GM12878 (cell line): ENCODE data around the gene ZNFX1. TPM values are rescaled to one million over a fixed set of nuclear protein-coding genes. Genes with fewer than 3 reads are reported as not detected.

Experiments
- CREM ChIP-seq: IDR thresholded peaks from 2 replicates; pipeline ENCODE4 v1.6.1; 2014; ENCODE audit warnings: antibody characterized with exemption, low read depth
- ETV6 ChIP-seq, 2 experiments: fragments of 450-650 bp in 1 of 2; IDR thresholded peaks in 1 of 2; conservative IDR thresholded peaks in 1 of 2; 2 replicates each; pipeline ENCODE4 v1.6.1; 2014; ENCODE audit warnings: antibody characterized with exemption in 1 of 2, borderline replicate concordance in 1 of 2, low read depth in 1 of 2, mild to moderate bottlenecking in 1 of 2, moderate library complexity in 1 of 2
- EZH2 ChIP-seq: IDR thresholded peaks from 2 replicates; pipeline ENCODE4 v1.6.1; 2012; ENCODE audit warnings: low read depth, mild to moderate bottlenecking, control low read depth, inconsistent platforms, low read length, borderline replicate concordance; ENCODE audit not compliant: control insufficient read depth
- IRF5 ChIP-seq: fragments of 450-650 bp; IDR thresholded peaks from 2 replicates; pipeline ENCODE4 v1.6.1; 2017; ENCODE audit warnings: borderline replicate concordance
- MYB ChIP-seq: fragments of 150-350 bp; IDR thresholded peaks from 2 replicates; pipeline ENCODE4 v1.6.1; 2014; ENCODE audit warnings: mild to moderate bottlenecking, low read depth, low read length, borderline replicate concordance
- NBN ChIP-seq: fragments of 450-650 bp; IDR thresholded peaks from 2 replicates; pipeline ENCODE4 v1.6.1; 2016
- NFXL1 ChIP-seq: fragments of 450-650 bp; IDR thresholded peaks from 2 replicates; pipeline ENCODE4 v1.6.1; 2017; ENCODE audit warnings: antibody characterized with exemption, mild to moderate bottlenecking, borderline replicate concordance
- PAX8 ChIP-seq: fragments of 450-650 bp; IDR thresholded peaks from 2 replicates; pipeline ENCODE4 v1.6.1; 2017; ENCODE audit warnings: mild to moderate bottlenecking, moderate library complexity
- POLR2AphosphoS2 ChIP-seq: IDR thresholded peaks from 2 replicates; pipeline ENCODE4 v1.6.1; 2011; ENCODE audit warnings: low read depth, mild to moderate bottlenecking, low read length, improper control_type of control experiment, moderate library complexity
- POLR2AphosphoS5 ChIP-seq: IDR thresholded peaks from 2 replicates; pipeline ENCODE4 v1.6.1; 2011; ENCODE audit warnings: mild to moderate bottlenecking, low read length, inconsistent platforms
- POU2F2 ChIP-seq: IDR thresholded peaks from 3 replicates; pipeline ENCODE4 v1.6.1; 2011; ENCODE audit warnings: low read depth, mild to moderate bottlenecking, low read length, borderline replicate concordance
- SIN3A ChIP-seq: IDR thresholded peaks from 2 replicates; pipeline ENCODE4 v1.6.1; 2012; ENCODE audit warnings: low read depth, low read length, improper control_type of control experiment
- SMAD5 ChIP-seq: IDR thresholded peaks from 2 replicates; pipeline ENCODE4 v1.6.1; 2016; ENCODE audit warnings: antibody characterized with exemption, low read depth
- SMARCA5 ChIP-seq: fragments of 450-650 bp; IDR thresholded peaks from 2 replicates; pipeline ENCODE4 v1.6.1; 2017; ENCODE audit warnings: mild to moderate bottlenecking
- SP1 ChIP-seq: IDR thresholded peaks from one replicate; pipeline ENCODE4 v1.6.1; 2011; ENCODE audit warnings: low read depth, low read length
- SREBF1 ChIP-seq: IDR thresholded peaks from 2 replicates; pipeline ENCODE4 v1.6.1; 2012; ENCODE audit warnings: mild to moderate bottlenecking, low read length
- SRF ChIP-seq, 2 experiments: IDR thresholded peaks; 2 replicates each; pipeline ENCODE4 v1.6.1; 2011; ENCODE audit warnings: low read depth in 2 of 2, low read length in 2 of 2, mild to moderate bottlenecking in 1 of 2, moderate library complexity in 1 of 2
- SUZ12 ChIP-seq: fragments of 200-600 bp; sonication (generic); IDR thresholded peaks from one replicate; pipeline ENCODE4 v1.6.1; 2018; ENCODE audit warnings: antibody characterized with exemption, mild to moderate bottlenecking; ENCODE audit not compliant: unreplicated experiment
- TCF12 ChIP-seq: IDR thresholded peaks from 2 replicates; pipeline ENCODE4 v1.6.1; 2011; ENCODE audit warnings: low read depth, mild to moderate bottlenecking, low read length
- YBX1 ChIP-seq: fragments of 450-650 bp; IDR thresholded peaks from 2 replicates; pipeline ENCODE4 v1.6.1; 2016; ENCODE audit warnings: antibody characterized with exemption
- ZBED1 ChIP-seq: IDR thresholded peaks from 2 replicates; pipeline ENCODE4 v1.6.1; 2016; ENCODE audit warnings: borderline replicate concordance
- ZBTB33 ChIP-seq: fragments of 450-650 bp; IDR thresholded peaks from 2 replicates; pipeline ENCODE4 v1.6.1; 2017; ENCODE audit warnings: mild to moderate bottlenecking
- ZNF207 ChIP-seq: fragments of 450-650 bp; IDR thresholded peaks from 2 replicates; pipeline ENCODE4 v1.6.1; 2014; ENCODE audit warnings: antibody characterized with exemption, mild to moderate bottlenecking, borderline replicate concordance
- ZNF687 ChIP-seq: fragments of 450-650 bp; IDR thresholded peaks from 2 replicates; pipeline ENCODE4 v1.6.1; 2017; ENCODE audit warnings: mild to moderate bottlenecking, moderate library complexity
- ZZZ3 ChIP-seq: IDR thresholded peaks from 2 replicates; pipeline ENCODE4 v1.6.1; 2011; ENCODE audit warnings: low read depth; ENCODE audit not compliant: control insufficient read depth, insufficient read length
- polyA plus RNA-seq, 11 experiments: library from polyadenylated mRNA; depleted of rRNA in 4 of 11; unstranded in 6 of 11; stranded (reverse) in 5 of 11; fragments of >200 nt; fragmentation: Nextera tagmentation in 4 of 11; fragmentation: Illumina TruSeq in 1 of 11; extraction: Ambion mirVana in 4 of 11; extraction: Trizol in 1 of 11; gene quantifications; 1 replicate in 1 of 11; 2 replicates in 10 of 11; pipeline versions ENCODE4 v1.2.1 to v1.2.3, GENCODE V29; 2011 to 2016; ENCODE audit warnings: inconsistent platforms in 2 of 11, missing spikeins in 2 of 11, low read depth in 1 of 11
- total RNA-seq, 4 experiments: library from RNA; depleted of rRNA in 3 of 4; stranded (reverse); fragments of >200 nt in 3 of 4; fragmentation: Illumina TruSeq in 1 of 4; extraction: Trizol in 1 of 4; gene quantifications; 2 replicates each; pipeline versions ENCODE4 v1.2.1 to v1.2.3, GENCODE V29; 2013 to 2021

Gene ZNFX1
- total and polyA plus RNA-seq, 10 of the 15 experiments (the other 5 are each of a cell fraction or from before 2014, with no cell fraction given) = 7.4 to 31.5 (median 25.6) TPM

- TF ChIP-seq POLR2AphosphoS5 (0 out of 2 replicates have a peak, but pooled peaks have one; percentile 7), EZH2 (no peak), ZBED1 (no peak), POLR2AphosphoS2 (no peak), SREBF1 (no peak), ETV6 (conservative IDR thresholded peaks at IDR 0.05 in 1 of 2, IDR thresholded peaks at IDR 0.05 in 1 of 2; ENCODE audit: borderline replicate concordance in 1 of 2, low read depth in 1 of 2) (peak in 1 of 2 experiments; percentile 48; a peak in 1 of 4 replicates), YBX1 (no peak), MYB (no peak), NBN (no peak), SIN3A (peak; percentile 61; the same call in 1 of the 2 replicates), ZBTB33 (no peak), TCF12 (no peak), ZNF207 (no peak), SMARCA5 (no peak), SRF (IDR thresholded peaks at IDR 0.05; ENCODE audit: low read depth in 2 of 2, low read length in 2 of 2) (peak; percentile 80 to 97), ZNF687 (no peak), NFXL1 (no peak), PAX8 (no peak), SMAD5 (no peak), POU2F2 (no peak), ZZZ3 (no peak), CREM (0 out of 2 replicates have a peak, but pooled peaks have one; percentile 14), IRF5 (no peak), SP1 (no peak), SUZ12 (no peak)
Measured at GRCh38 chr20:49276161-49276960, 1.5 kb downstream of the ZNFX1 start (continued).
